AG09309 (cell line): ENCODE data around the gene PARP14.
"Not testable (repeated sequence)": the region's sequence is repeated elsewhere in the genome, so short reads cannot be mapped to it uniquely, and the experiment has no call there.

ENCODE experiments used
- DNase-seq: peaks from one replicate; pipeline ENCODE4 v3.0.0-alpha.2; 2010; ENCODE audit warnings: low read depth
- H3K4me3 ChIP-seq: 2 replicates; pipeline ENCODE4 v1.5.1; 2011; ENCODE audit warnings: mild to moderate bottlenecking, low read depth, low read length, moderate library complexity; ENCODE audit not compliant: control insufficient read depth
- TF ChIP-seq, protein P1 (sequence below): IDR thresholded peaks from 2 replicates; pipeline ENCODE4 v1.5.1; 2011; ENCODE audit warnings: mild to moderate bottlenecking, low read depth, low read length, inconsistent platforms; ENCODE audit not compliant: insufficient read depth, control insufficient read depth; ENCODE audit errors: missing control alignments

Gene PARP14

DNA sequence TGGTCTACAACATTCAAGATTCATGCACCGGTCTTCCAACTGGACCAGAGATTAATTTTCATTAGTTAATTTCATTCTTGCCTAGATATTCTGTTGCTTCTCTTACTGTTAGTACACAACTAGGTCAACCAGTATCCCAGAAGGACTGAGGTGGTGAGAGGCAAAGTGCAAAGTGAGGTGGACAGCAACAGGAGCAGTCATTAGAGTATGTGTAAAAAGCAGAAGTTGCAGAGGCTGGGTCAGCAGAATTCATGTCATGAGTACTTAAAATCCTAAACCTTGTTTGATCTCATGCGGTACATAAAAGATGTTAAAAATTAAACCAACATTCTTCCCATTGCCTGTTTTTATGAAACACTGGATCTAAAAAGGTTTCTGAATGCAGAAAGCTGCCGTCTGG lies 46.7 kb downstream of the PARP14 start:
- H3K4me3 ChIP-seq = no peak overlapping the region
- TF ChIP-seq, protein P1, sequence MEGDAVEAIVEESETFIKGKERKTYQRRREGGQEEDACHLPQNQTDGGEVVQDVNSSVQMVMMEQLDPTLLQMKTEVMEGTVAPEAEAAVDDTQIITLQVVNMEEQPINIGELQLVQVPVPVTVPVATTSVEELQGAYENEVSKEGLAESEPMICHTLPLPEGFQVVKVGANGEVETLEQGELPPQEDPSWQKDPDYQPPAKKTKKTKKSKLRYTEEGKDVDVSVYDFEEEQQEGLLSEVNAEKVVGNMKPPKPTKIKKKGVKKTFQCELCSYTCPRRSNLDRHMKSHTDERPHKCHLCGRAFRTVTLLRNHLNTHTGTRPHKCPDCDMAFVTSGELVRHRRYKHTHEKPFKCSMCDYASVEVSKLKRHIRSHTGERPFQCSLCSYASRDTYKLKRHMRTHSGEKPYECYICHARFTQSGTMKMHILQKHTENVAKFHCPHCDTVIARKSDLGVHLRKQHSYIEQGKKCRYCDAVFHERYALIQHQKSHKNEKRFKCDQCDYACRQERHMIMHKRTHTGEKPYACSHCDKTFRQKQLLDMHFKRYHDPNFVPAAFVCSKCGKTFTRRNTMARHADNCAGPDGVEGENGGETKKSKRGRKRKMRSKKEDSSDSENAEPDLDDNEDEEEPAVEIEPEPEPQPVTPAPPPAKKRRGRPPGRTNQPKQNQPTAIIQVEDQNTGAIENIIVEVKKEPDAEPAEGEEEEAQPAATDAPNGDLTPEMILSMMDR = no peak
- no peak for DNase-seq

DNA sequence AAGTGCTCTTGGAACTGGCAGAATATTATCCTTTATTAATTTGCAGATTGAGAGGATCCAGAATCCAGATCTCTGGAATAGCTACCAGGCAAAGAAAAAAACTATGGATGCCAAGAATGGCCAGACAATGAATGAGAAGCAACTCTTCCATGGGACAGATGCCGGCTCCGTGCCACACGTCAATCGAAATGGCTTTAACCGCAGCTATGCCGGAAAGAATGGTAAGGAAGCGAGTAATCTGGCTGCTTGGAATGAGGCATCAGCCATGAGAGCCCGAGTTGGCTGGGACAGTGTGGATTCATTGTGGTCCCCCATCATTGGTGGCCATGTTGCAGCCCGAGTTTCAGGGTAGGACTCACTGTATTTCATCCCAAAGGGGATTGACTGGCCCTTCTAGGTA lies 47.1 kb downstream of the PARP14 start:
- TF ChIP-seq, protein P1 = no peak
- no peak overlapping the region for H3K4me3 ChIP-seq
- no peak for DNase-seq

GRCh38 chr3:122728186-122728585 lies 47.5 kb downstream of the PARP14 start:
- DNase-seq = no peak
- TF ChIP-seq, protein P1 = no peak
- H3K4me3 ChIP-seq = no peak overlapping the region

DNA sequence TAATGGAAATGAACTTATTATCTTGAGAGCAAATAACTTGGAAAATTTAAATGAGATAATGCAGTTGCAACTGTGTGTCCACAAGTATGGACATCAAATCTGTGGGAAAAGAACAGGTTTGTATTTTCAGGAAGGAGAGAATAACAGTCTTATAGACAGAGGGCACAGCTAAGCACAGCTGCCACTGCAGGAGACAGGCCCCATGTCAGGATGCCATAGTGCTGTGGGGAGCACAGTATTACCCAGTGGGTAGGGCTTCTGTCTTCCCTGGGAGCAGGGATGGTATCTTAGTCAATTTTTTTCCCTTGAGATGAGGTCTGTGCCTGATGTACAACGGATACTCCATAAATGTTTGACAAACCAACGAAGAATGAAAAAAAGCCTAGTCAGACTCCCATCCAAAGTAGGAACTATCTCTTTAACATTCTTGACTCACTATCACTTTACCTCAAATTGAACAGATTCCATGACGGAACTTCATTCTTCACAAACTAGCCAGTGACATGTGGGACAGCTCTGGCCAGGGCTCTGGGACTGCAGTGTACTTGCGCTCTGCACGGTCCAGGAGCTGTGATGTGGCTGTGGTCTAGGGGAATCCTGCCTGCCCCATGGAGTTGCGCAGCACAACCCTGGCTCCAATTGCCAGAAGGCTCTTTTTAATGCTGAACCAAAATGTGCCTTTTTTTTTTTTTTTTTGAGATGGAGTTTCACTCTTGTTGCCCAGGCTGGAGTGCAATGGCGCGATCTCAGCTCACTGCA lies 48.3 kb downstream of the PARP14 start:
- H3K4me3 ChIP-seq = no peak overlapping the region
- no peak for DNase-seq
- TF ChIP-seq, protein P1 = no peak

DNA sequence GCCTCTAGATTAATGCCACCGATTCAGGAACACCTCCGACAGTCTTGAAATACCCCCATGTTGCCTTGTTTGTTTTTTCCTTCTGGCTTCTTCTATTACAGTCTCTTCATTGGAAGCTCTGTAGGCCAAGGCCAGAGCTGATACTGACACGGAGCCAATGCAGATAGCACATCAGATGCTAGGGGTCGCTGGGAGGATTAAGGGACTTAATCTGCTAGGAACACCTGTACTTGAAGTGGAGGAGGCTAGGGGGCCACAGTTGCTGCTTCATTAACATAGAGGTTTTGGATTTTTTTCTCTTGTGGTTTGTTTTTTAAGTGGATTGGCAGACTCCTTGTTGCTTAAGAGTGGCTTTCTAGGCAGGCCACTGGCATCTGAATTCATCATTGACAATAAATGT lies 49.6 kb downstream of the PARP14 start:
- TF ChIP-seq, protein P1 = no peak
- no peak for DNase-seq
- H3K4me3 ChIP-seq = no peak overlapping the region

GRCh38 chr3:122732682-122733525 lies 52.3 kb downstream of the PARP14 start:
- not testable (repeated sequence) for H3K4me3 ChIP-seq, DNase-seq

DNA sequence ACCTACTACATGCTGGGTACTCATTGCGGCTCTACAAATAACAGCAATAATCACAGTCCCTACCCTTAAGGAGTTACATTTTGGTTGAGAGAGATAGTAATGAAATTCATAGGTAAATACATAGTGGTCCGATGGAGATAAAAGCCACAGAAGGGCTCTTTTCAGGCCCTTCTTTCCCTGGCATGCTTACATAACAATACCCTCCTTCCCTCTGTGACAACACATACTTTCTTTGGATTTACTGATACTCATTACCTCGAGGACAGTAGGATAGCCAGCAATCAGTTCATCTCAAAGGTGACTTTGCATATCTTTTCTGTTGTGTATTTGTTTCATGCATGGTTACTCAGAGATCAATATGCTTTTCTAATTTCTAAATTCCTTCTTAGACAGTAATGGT lies 58.5 kb downstream of the PARP14 start:
- no peak for DNase-seq
- H3K4me3 ChIP-seq = no peak overlapping the region
- TF ChIP-seq, protein P1 = no peak
